OCI-LY1 (cell line): Measurements from ENCODE around the gene USP25.

Source experiments
- H2AFZ ChIP-seq: fragments of 200-600 bp; sonication (generic), shearing (Covaris generic); 2 replicates; pipeline ENCODE4 v1.6.0; 2014; ENCODE audit warnings: antibody characterized with exemption, mild to moderate bottlenecking, low read length
- H3F3A ChIP-seq: fragments of 200-600 bp; sonication (generic), shearing (Covaris generic); 2 replicates; pipeline ENCODE4 v1.6.0; 2014; ENCODE audit warnings: mild to moderate bottlenecking, antibody characterized with exemption, low read length, moderate library complexity; ENCODE audit not compliant: insufficient read depth
- H3K27ac ChIP-seq: fragments of 200-600 bp; sonication (generic); 2 replicates; pipeline ENCODE4 v1.5.1; 2014; ENCODE audit warnings: low read length, mixed run types, mild to moderate bottlenecking, low read depth; ENCODE audit not compliant: poor library complexity, severe bottlenecking
- H3K27me3 ChIP-seq: fragments of 200-600 bp; sonication (generic); 2 replicates; pipeline ENCODE4 v1.6.0; 2014; ENCODE audit warnings: antibody characterized with exemption, mild to moderate bottlenecking, low read length, moderate library complexity; ENCODE audit not compliant: insufficient read depth
- H3K36me3 ChIP-seq: fragments of 200-600 bp; sonication (generic); 2 replicates; pipeline ENCODE4 v1.6.1; 2014; ENCODE audit warnings: mild to moderate bottlenecking, antibody characterized with exemption, low read length, moderate library complexity, mixed read lengths; ENCODE audit not compliant: insufficient read depth
- H3K4me1 ChIP-seq: fragments of 200-600 bp; sonication (generic); 2 replicates; pipeline ENCODE4 v1.5.1; 2014; ENCODE audit warnings: mild to moderate bottlenecking, low read length, moderate library complexity; ENCODE audit not compliant: insufficient read depth, severe bottlenecking
- H3K4me2 ChIP-seq: fragments of 200-600 bp; sonication (generic), shearing (Covaris generic); 2 replicates; pipeline ENCODE4 v1.6.1; 2014; ENCODE audit warnings: low read length
- H3K4me3 ChIP-seq: fragments of 200-600 bp; sonication (generic); 2 replicates; pipeline ENCODE4 v1.5.1; 2014; ENCODE audit warnings: low read length, low read depth, mild to moderate bottlenecking, mixed read lengths; ENCODE audit not compliant: poor library complexity, severe bottlenecking
- H3K79me2 ChIP-seq: fragments of 200-600 bp; shearing (Covaris generic); 2 replicates; pipeline ENCODE4 v1.6.1; 2016; ENCODE audit warnings: mixed run types, low read length, mixed read lengths; ENCODE audit not compliant: insufficient read depth
- H3K9ac ChIP-seq: fragments of 200-600 bp; sonication (generic), shearing (Covaris generic); 2 replicates; pipeline ENCODE4 v1.6.1; 2014; ENCODE audit warnings: mild to moderate bottlenecking, low read length, mixed read lengths
- H3K9me2 ChIP-seq: fragments of 200-600 bp; sonication (generic), shearing (Covaris generic); 2 replicates; pipeline ENCODE4 v1.6.1; 2014; ENCODE audit warnings: low read depth, mild to moderate bottlenecking, low read length, mixed read lengths
- H3K9me3 ChIP-seq: fragments of 200-600 bp; shearing (Covaris generic); 2 replicates; pipeline ENCODE4 v1.6.1; 2014; ENCODE audit warnings: low read length, mixed read lengths
- H4K20me1 ChIP-seq: fragments of 200-600 bp; sonication (generic), shearing (Covaris generic); 2 replicates; pipeline ENCODE4 v1.6.0; 2016; ENCODE audit warnings: mild to moderate bottlenecking, low read length; ENCODE audit not compliant: insufficient read depth
- EZH2 ChIP-seq: fragments of 200-600 bp; sonication (generic), shearing (Covaris generic); IDR thresholded peaks from 2 replicates; pipeline ENCODE4 v1.8.0; 2017; ENCODE audit warnings: borderline replicate concordance, mixed run types, mild to moderate bottlenecking, antibody characterized with exemption, low read length, moderate library complexity, mixed read lengths
- TF ChIP-seq, protein P1 (sequence below): fragments of 200-600 bp; sonication (generic), shearing (Covaris generic); IDR thresholded peaks from 2 replicates; pipeline ENCODE4 v1.5.1; 2017; ENCODE audit warnings: mild to moderate bottlenecking, antibody characterized with exemption, low read length, moderate library complexity, mixed read lengths

Gene USP25

DNA sequence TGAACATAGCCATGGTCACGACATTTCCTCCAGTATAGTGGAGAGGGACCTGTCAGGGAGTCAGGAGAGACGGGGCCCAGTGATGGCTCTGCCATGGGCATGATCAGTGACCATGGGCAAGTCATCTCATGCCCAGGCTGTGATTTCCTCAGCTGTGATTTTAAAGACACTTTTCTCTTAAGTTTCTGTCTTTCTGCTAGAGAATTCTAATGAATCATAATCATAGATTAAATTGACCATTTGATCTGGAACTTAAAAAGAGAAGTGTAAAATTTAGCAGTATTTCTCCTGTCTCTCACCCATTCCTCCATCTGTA, 112.7 kb downstream of the USP25 start:
- Histone ChIP-seq H2AFZ (no peak overlapping the region), H3K4me2 (no peak overlapping the region), H3K79me2 (no peaks in the 10 kb centered on the region), H3K27ac (no peak overlapping the region), H3K27me3 (no peaks in the 10 kb centered on the region), H3K4me3 (no peak overlapping the region), H3K9me3 (no peaks in the 10 kb centered on the region), H3K9me2 (no peaks in the 10 kb centered on the region), H3F3A (no peaks in the 10 kb centered on the region; the same call in 1 of the 2 replicates), H3K36me3 (peaks cover 30% of the 10 kb centered on the region; the same call in 1 of the 2 replicates), H3K4me1 (no peaks in the 10 kb centered on the region), H4K20me1 (no peaks in the 10 kb centered on the region), H3K9ac (no peak overlapping the region)
- no peak for TF ChIP-seq EZH2

DNA sequence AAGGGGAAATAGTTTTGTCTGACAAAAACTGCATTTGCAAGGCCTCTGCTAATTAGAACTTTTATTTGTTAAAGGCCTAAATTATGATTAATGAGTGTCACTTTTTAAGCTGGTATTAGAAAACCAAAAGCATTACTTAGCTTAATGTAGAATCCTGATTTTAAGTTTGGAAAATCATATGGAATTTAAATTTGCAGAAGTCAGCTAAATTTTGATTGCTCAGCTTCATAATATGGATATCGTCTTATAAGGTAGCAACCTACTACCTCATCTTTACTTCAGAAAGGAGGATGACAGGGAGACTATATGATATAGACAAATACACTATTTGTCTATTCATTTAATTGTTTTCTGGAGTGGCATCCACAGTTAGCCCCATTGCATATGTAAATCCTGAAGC, 114.0 kb downstream of the USP25 start:
- H3K79me2 ChIP-seq = no peaks in the 10 kb centered on the region
- H3K4me1 ChIP-seq = no peaks in the 10 kb centered on the region
- TF ChIP-seq, protein P1, sequence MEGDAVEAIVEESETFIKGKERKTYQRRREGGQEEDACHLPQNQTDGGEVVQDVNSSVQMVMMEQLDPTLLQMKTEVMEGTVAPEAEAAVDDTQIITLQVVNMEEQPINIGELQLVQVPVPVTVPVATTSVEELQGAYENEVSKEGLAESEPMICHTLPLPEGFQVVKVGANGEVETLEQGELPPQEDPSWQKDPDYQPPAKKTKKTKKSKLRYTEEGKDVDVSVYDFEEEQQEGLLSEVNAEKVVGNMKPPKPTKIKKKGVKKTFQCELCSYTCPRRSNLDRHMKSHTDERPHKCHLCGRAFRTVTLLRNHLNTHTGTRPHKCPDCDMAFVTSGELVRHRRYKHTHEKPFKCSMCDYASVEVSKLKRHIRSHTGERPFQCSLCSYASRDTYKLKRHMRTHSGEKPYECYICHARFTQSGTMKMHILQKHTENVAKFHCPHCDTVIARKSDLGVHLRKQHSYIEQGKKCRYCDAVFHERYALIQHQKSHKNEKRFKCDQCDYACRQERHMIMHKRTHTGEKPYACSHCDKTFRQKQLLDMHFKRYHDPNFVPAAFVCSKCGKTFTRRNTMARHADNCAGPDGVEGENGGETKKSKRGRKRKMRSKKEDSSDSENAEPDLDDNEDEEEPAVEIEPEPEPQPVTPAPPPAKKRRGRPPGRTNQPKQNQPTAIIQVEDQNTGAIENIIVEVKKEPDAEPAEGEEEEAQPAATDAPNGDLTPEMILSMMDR = no peak
- TF ChIP-seq EZH2 = no peak
- H3K9ac ChIP-seq = no peak overlapping the region
- H3K9me2 ChIP-seq = no peaks in the 10 kb centered on the region
- no peaks in the 10 kb centered on the region for H3K9me3 ChIP-seq
- H3K4me3 ChIP-seq = no peak overlapping the region
- H3F3A ChIP-seq = no peaks in the 10 kb centered on the region; the same call in 1 of the 2 replicates
- H3K4me2 ChIP-seq = no peak overlapping the region
- H4K20me1 ChIP-seq = no peaks in the 10 kb centered on the region
- no peaks in the 10 kb centered on the region for H3K27me3 ChIP-seq
- peaks cover 22% of the 10 kb centered on the region; the same call in 1 of the 2 replicates for H3K36me3 ChIP-seq
- no peak overlapping the region for H3K27ac ChIP-seq
- H2AFZ ChIP-seq = no peak overlapping the region

GRCh38 chr21:15848634-15849560, 119.1 kb downstream of the USP25 start:
- no peak overlapping the region for H3K27ac ChIP-seq
- no peaks in the 10 kb centered on the region for H3K4me1 ChIP-seq
- TF ChIP-seq EZH2 = no peak
- TF ChIP-seq, protein P1 = no peak
- H3K9me3 ChIP-seq = no peaks in the 10 kb centered on the region
- no peak overlapping the region for H3K4me3 ChIP-seq
- H3K79me2 ChIP-seq = no peaks in the 10 kb centered on the region
- no peak overlapping the region for H3K9ac ChIP-seq
- H3K4me2 ChIP-seq = no peak overlapping the region
- no peaks in the 10 kb centered on the region for H3K9me2 ChIP-seq
- peaks cover 8% of the 10 kb centered on the region; the same call in 1 of the 2 replicates for H3K36me3 ChIP-seq
- H3F3A ChIP-seq = no peaks in the 10 kb centered on the region; the same call in 1 of the 2 replicates
- H3K27me3 ChIP-seq = no peaks in the 10 kb centered on the region
- H2AFZ ChIP-seq = no peak overlapping the region
- H4K20me1 ChIP-seq = no peaks in the 10 kb centered on the region
